T-helper 1 cell treated with Interleukin-12 subunit alpha and Interleukin-12 subunit beta and Interleukin-4 antibody, amounts not matched to agents 30 μg/mL and 1 μg/mL, for 36 hours (primary cell): ENCODE data around the gene SEC14L1.
A peak's percentile ranks its signal among the peaks of the same experiment; 100 is the strongest.

Experiments used
- H3K27ac Mint-ChIP-seq: one replicate; pipeline ENCODE4 v1.8.0; 2021; ENCODE audit warnings: mild to moderate bottlenecking, mixed read lengths
- H3K27me3 Mint-ChIP-seq: one replicate; pipeline ENCODE4 v1.8.0; 2021; ENCODE audit warnings: low read depth, mixed read lengths
- H3K36me3 Mint-ChIP-seq: one replicate; pipeline ENCODE4 v1.8.0; 2021; ENCODE audit warnings: low read depth, mixed read lengths
- H3K4me1 Mint-ChIP-seq: one replicate; pipeline ENCODE4 v1.8.0; 2021; ENCODE audit warnings: low read depth, mixed read lengths
- H3K4me3 Mint-ChIP-seq: one replicate; pipeline ENCODE4 v1.8.0; 2021; ENCODE audit warnings: mild to moderate bottlenecking, moderate library complexity, mixed read lengths
- H3K9me3 Mint-ChIP-seq: one replicate; pipeline ENCODE4 v1.8.0; 2021; ENCODE audit warnings: mixed read lengths

The SEC14L1 gene

DNA sequence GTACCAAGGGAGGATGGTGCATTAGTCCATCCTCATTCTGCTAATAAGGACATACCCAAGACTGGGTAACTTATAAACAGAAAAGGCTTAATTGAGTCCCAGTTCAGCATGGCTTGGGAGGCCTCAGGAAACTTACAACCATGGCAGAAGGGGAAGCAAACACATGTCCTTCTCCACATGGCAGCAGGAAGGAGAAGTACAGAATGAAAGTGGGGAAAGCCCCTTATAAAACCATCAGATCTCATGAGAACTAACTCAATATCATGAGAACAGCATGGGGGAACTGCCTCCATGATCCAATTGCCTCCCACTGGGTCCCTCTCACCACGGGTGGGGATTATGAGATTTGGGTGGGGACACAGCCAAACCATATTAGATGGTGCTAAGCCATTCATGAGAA lies 84.5 kb downstream of the SEC14L1 start:
- Mint-ChIP-seq H3K9me3 (peaks cover 22% of the 10 kb centered on the region), H3K27me3 (no peaks in the 10 kb centered on the region), H3K27ac (no peak overlapping the region), H3K4me3 (no peak overlapping the region), H3K4me1 (no peaks in the 10 kb centered on the region), H3K36me3 (peaks cover 5% of the 10 kb centered on the region)

DNA sequence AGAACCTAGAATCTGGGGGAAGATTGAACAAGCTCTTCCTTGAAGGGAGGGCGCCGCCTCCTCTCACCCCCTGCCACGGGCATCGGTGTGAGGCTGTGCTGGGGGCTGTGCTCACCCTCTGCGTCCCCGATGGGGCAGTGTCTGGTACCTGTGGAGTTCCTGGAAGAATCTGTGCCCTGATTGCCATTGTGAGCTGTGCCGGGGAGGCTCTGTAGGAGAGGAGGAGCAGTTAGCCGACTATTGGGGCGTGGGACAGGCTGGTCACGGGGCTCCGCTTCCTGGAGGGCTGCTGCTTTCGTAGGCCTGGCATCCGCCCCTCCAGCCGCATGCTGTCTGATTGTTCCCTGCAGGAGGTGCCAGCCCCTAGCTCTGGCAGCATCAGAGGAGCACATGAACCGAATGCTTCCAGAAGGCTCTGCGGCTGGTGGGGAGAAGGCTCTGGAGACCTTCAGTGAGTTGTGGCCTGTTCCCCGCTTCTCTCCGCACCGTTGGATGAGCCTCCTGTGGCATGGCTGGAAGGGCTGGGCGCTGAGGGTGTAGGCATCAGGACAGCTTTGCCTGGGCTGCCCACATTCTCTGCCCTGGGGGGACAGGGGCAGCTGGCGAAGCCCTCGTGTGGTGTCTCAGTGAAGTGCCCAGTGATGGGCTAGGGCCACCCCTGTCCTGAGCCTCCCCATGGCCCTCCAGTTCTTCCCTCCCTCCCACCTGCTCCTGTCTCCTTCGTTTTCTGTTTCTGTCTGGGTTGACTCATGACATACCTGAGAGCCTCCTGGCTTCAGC lies 86.9 kb downstream of the SEC14L1 start:
- Mint-ChIP-seq H3K9me3 (peaks cover 22% of the 10 kb centered on the region), H3K27ac (no peak overlapping the region), H3K27me3 (no peaks in the 10 kb centered on the region), H3K36me3 (peaks cover 5% of the 10 kb centered on the region), H3K4me1 (no peaks in the 10 kb centered on the region), H3K4me3 (no peak overlapping the region)

- H3K4me1 Mint-ChIP-seq = no peaks in the 10 kb centered on the region
- H3K4me3 Mint-ChIP-seq = no peak overlapping the region
- no peaks in the 10 kb centered on the region for H3K27me3 Mint-ChIP-seq
- peaks cover 5% of the 10 kb centered on the region for H3K36me3 Mint-ChIP-seq
- H3K9me3 Mint-ChIP-seq = peaks cover 22% of the 10 kb centered on the region
- H3K27ac Mint-ChIP-seq = no peak overlapping the region
Observed at GRCh38 chr17:77228241-77228752, 87.5 kb downstream of the SEC14L1 start.

GRCh38 chr17:77228816-77229215 lies 88.0 kb downstream of the SEC14L1 start:
- H3K27me3 Mint-ChIP-seq = no peaks in the 10 kb centered on the region
- peaks cover 18% of the 10 kb centered on the region for H3K9me3 Mint-ChIP-seq
- no peak overlapping the region for H3K4me3 Mint-ChIP-seq
- H3K36me3 Mint-ChIP-seq = peaks cover 4% of the 10 kb centered on the region
- peaks cover 2% of the 10 kb centered on the region for H3K4me1 Mint-ChIP-seq
- H3K27ac Mint-ChIP-seq = no peak overlapping the region

DNA sequence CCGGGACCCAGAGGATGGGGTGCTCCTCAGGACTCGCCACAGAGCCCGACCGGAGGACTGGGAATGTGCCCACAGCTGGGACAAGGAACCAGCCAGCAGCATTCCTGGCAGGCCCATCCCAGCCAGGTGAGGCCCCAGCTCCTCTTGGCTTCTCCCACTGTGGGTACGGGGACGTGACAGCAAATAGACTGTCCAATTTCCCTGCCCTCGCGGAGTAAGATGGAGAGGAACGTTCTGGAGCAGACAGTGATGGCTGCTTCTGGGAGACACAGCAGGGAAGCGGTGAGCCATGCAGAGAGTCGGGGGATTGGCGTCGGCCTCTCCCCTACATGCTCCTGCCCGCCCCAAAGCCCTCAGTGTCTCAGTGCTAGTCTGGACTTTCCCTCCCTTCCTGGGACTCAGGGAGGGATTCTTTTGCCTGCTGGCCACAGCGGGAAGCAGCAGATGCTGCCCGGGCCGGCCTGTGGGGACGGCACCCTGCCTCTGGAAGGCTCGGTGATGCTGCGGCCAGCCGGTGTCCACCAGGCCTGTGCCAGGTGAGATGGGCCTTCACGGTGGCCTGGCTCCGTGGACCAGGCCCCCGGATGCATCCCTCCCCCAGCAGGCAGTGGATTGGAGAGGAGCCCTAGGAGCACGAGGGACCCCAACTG lies 89.1 kb downstream of the SEC14L1 start:
- H3K36me3 Mint-ChIP-seq = peaks cover 4% of the 10 kb centered on the region
- peaks cover 9% of the 10 kb centered on the region for H3K4me1 Mint-ChIP-seq
- peaks cover 12% of the 10 kb centered on the region for H3K9me3 Mint-ChIP-seq
- no peak overlapping the region for H3K27ac Mint-ChIP-seq
- no peak overlapping the region for H3K4me3 Mint-ChIP-seq
- no peaks in the 10 kb centered on the region for H3K27me3 Mint-ChIP-seq

DNA sequence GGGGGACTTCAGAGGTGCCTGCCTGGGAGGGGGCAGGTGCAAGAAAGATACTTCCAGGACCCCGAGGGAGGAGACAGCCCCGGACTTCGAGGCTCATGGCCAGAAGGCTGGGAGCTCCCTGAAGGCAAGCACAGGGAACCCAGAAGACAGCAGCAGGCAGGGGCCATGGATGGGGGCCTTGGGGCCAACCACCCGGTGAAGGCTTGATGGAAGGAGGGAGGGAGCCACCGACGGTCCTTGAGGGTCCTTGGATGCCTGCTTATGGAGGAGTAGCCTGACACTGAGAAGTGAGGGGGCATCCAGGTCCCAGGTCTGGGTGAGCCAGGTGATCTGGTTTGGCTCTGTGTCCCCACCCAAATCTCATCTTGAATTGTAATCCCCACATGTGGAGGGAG lies 89.7 kb downstream of the SEC14L1 start:
- Mint-ChIP-seq H3K27me3 (no peaks in the 10 kb centered on the region), H3K4me1 (peaks cover 11% of the 10 kb centered on the region), H3K36me3 (no peaks in the 10 kb centered on the region), H3K4me3 (no peak overlapping the region), H3K27ac (no peak overlapping the region), H3K9me3 (peaks cover 7% of the 10 kb centered on the region)

- Mint-ChIP-seq H3K36me3 (no peaks in the 10 kb centered on the region), H3K4me3 (no peak overlapping the region), H3K4me1 (peaks cover 15% of the 10 kb centered on the region)
Observed at GRCh38 chr17:77231076-77231871, 90.5 kb downstream of the SEC14L1 start.

GRCh38 chr17:77233127-77233526 lies 92.4 kb downstream of the SEC14L1 start:
- peaks cover 1% of the 10 kb centered on the region for H3K36me3 Mint-ChIP-seq
- H3K4me3 Mint-ChIP-seq = no peak overlapping the region
- H3K9me3 Mint-ChIP-seq = no peaks in the 10 kb centered on the region
- H3K27ac Mint-ChIP-seq = no peak overlapping the region
- H3K4me1 Mint-ChIP-seq = peaks cover 16% of the 10 kb centered on the region
- no peaks in the 10 kb centered on the region for H3K27me3 Mint-ChIP-seq

More at GRCh38 chr17:77231076-77231871, 90.5 kb downstream of the SEC14L1 start:
- Mint-ChIP-seq H3K27ac (no peak overlapping the region), H3K9me3 (peaks cover 4% of the 10 kb centered on the region), H3K27me3 (no peaks in the 10 kb centered on the region)

DNA sequence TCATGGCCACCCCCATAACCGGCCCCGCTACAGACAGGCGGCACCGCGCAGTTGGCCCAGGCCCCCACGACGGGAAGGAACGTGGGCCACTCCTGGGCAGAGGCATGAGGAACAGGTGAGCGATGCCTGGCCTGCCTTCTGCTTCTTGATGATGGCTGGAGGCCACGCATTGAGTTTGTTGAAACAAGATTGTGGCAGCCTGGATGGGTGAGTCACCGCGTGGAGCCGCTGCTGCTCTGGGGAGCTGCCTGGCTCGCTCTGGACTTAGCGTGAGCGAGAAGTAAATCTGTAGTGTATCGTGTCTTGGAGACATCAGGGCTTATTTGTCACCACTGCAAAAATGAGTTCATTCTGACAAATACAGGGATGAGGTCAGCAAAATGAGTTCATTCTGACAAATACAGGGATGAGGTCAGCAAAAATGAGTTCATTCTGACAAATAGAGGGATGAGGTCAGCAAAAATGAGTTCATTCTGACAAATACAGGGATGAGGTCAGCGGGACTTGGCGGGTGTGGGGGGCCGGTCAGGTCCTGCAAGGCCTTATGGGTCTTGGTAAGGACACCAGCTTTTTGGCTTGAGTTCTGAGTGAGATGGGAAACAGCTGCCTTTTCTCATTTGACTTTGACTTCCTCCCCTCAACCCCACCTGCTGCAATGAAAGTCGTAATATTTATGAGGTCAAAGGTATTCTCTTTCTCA lies 93.0 kb downstream of the SEC14L1 start:
- Mint-ChIP-seq H3K9me3 (no peaks in the 10 kb centered on the region), H3K27me3 (no peaks in the 10 kb centered on the region), H3K36me3 (peaks cover 1% of the 10 kb centered on the region), H3K4me3 (no peak overlapping the region), H3K4me1 (peaks cover 16% of the 10 kb centered on the region), H3K27ac (peak overlapping the region; percentile 31)

DNA sequence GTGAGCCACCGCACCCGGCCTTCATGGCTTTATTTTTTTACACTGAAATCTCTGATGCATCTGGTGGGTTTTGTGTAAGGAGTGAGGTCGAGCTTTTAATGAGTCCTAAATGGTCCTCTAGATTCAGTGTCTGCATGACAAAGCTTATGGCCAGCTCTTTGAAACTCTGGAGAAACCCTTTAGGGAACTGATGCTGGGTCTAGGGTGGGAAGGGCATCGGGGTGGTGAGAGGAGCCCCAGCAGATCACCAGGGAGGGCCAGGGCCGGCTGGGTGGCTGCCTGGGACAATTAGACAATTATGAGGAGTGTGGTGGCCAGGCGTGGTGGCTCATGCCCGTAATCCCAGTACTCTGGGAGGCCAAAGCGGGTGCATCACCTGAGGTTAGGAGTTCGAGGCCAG lies 93.9 kb downstream of the SEC14L1 start:
- Mint-ChIP-seq H3K27me3 (no peaks in the 10 kb centered on the region), H3K36me3 (peaks cover 1% of the 10 kb centered on the region), H3K27ac (peak overlapping the region; percentile 85), H3K4me3 (peak overlapping the region; percentile 68), H3K9me3 (no peaks in the 10 kb centered on the region), H3K4me1 (peaks cover 16% of the 10 kb centered on the region)

GRCh38 chr17:77235370-77235941 lies 94.7 kb downstream of the SEC14L1 start:
- Mint-ChIP-seq H3K27me3 (no peaks in the 10 kb centered on the region), H3K4me1 (peaks cover 16% of the 10 kb centered on the region), H3K4me3 (peak overlapping the region; percentile 68), H3K9me3 (no peaks in the 10 kb centered on the region), H3K27ac (peak overlapping the region; percentile 85), H3K36me3 (peaks cover 1% of the 10 kb centered on the region)

- Mint-ChIP-seq H3K36me3 (peaks cover 1% of the 10 kb centered on the region), H3K27me3 (no peaks in the 10 kb centered on the region), H3K4me3 (no peak overlapping the region), H3K4me1 (peaks cover 16% of the 10 kb centered on the region), H3K27ac (no peak overlapping the region), H3K9me3 (no peaks in the 10 kb centered on the region)
Observed at GRCh38 chr17:77237232-77238008, 96.7 kb downstream of the SEC14L1 start.

- Mint-ChIP-seq H3K27ac (no peak overlapping the region), H3K36me3 (peaks cover 1% of the 10 kb centered on the region), H3K27me3 (no peaks in the 10 kb centered on the region), H3K4me1 (peaks cover 7% of the 10 kb centered on the region), H3K4me3 (no peak overlapping the region), H3K9me3 (no peaks in the 10 kb centered on the region)
Observed at GRCh38 chr17:77240976-77241375, 100.2 kb downstream of the SEC14L1 start.
